H1 (cell line): ENCODE data around the gene RTF1. TPM values are rescaled to one million over a fixed set of nuclear protein-coding genes. Genes with fewer than 3 reads are reported as not detected.

ENCODE experiments used
- CTCF ChIA-PET: fragments of 300-600 bp; sonication (Branson Sonifier 250); formaldehyde crosslinking; loops from one replicate; lab custom pipeline; 2021; ENCODE audit not compliant: partially characterized antibody; lab: Charles Lee
- POLR2A ChIA-PET: fragments of 300-600 bp; sonication (Branson Sonifier 250); formaldehyde crosslinking; loops from one replicate; lab custom pipeline; 2021; ENCODE audit warnings: inconsistent platforms; ENCODE audit not compliant: partially characterized antibody; lab: Charles Lee
- DNase-seq, 2 experiments: peaks; one replicate each; pipeline versions ENCODE4 v3.0.0 to v3.0.0-alpha.2; 2010 to 2022; ENCODE audit warnings: low spot score in 2 of 2, low read depth in 1 of 2, mixed read lengths in 1 of 2
- FAIRE-seq: peaks from 2 replicates; lab custom pipeline; 2011; peaks lifted over from hg19 to GRCh38; lab: Jason Lieb, UNC
- H2AFZ ChIP-seq: 2 replicates; pipeline ENCODE4 v1.8.1; 2012; ENCODE audit warnings: low read length, inconsistent platforms
- H2AK5ac ChIP-seq: 2 replicates; pipeline ENCODE4 v1.6.1; 2013; ENCODE audit warnings: low read depth, low read length
- H2BK120ac ChIP-seq: replicated peaks from 2 replicates; pipeline ENCODE3; 2013; ENCODE audit warnings: low read depth, low read length, inconsistent platforms
- H2BK12ac ChIP-seq: 2 replicates; pipeline ENCODE4 v1.6.1; 2013; ENCODE audit warnings: low read depth, low read length
- H2BK15ac ChIP-seq: 2 replicates; pipeline ENCODE4 v1.6.1; 2013; ENCODE audit warnings: low read length
- H2BK20ac ChIP-seq: 2 replicates; pipeline ENCODE4 v1.6.1; 2013; ENCODE audit warnings: low read length
- H2BK5ac ChIP-seq: 2 replicates; pipeline ENCODE4 v1.6.1; 2013; ENCODE audit warnings: low read depth, low read length
- H3K14ac ChIP-seq: 2 replicates; pipeline ENCODE4 v1.6.1; 2013; ENCODE audit warnings: inconsistent platforms; ENCODE audit not compliant: insufficient read length
- H3K18ac ChIP-seq: 2 replicates; pipeline ENCODE4 v1.6.1; 2013; ENCODE audit warnings: low read length; ENCODE audit errors: extremely low read depth
- H3K23ac ChIP-seq: 2 replicates; pipeline ENCODE4 v1.6.1; 2013; ENCODE audit warnings: inconsistent platforms; ENCODE audit not compliant: insufficient read length
- H3K23me2 ChIP-seq: 2 replicates; pipeline ENCODE4 v1.6.1; 2013; ENCODE audit warnings: low read depth, low read length
- H3K27ac ChIP-seq: 2 replicates; pipeline ENCODE4 v1.6.1; 2011; ENCODE audit warnings: low read depth, low read length, inconsistent platforms
- H3K27me3 ChIP-seq, 4 experiments: replicated peaks in 1 of 4; 1 replicate in 1 of 4; 2 replicates in 3 of 4; pipeline versions ENCODE4 v1.6.1 to v1.8.1; 2011 to 2013; ENCODE audit warnings: low read length in 3 of 4, mild to moderate bottlenecking in 3 of 4, inconsistent platforms in 2 of 4, mixed read lengths in 2 of 4, moderate library complexity in 1 of 4; ENCODE audit not compliant: control insufficient read depth in 3 of 4, insufficient read depth in 3 of 4; ENCODE audit errors: extremely low read depth in 1 of 4
- H3K36me3 ChIP-seq, 4 experiments: 2 replicates each; pipeline versions ENCODE4 v1.6.1 to v1.8.1; 2011 to 2013; ENCODE audit warnings: mild to moderate bottlenecking in 4 of 4, low read length in 3 of 4, moderate library complexity in 2 of 4, control low read depth in 1 of 4, inconsistent platforms in 1 of 4; ENCODE audit not compliant: insufficient read depth in 4 of 4, control insufficient read depth in 2 of 4
- H3K4ac ChIP-seq: replicated peaks from 2 replicates; pipeline ENCODE3; 2013; ENCODE audit warnings: low read length, low read depth, mixed read lengths, inconsistent platforms; ENCODE audit not compliant: insufficient read length
- H3K4me1 ChIP-seq, 4 experiments: replicated peaks in 1 of 4; 1 replicate in 1 of 4; 2 replicates in 3 of 4; pipeline versions ENCODE4 v1.6.1 to v1.8.1; 2011 to 2013; ENCODE audit warnings: low read length in 3 of 4, inconsistent platforms in 2 of 4, mixed read lengths in 1 of 4; ENCODE audit not compliant: insufficient read depth in 4 of 4, control insufficient read depth in 3 of 4
- H3K4me2 ChIP-seq, 2 experiments: 2 replicates each; pipeline versions ENCODE4 v1.6.1 to v1.8.1; 2011 to 2013; ENCODE audit warnings: low read depth in 2 of 2, low read length in 2 of 2, control low read depth in 1 of 2, inconsistent platforms in 1 of 2, mild to moderate bottlenecking in 1 of 2; ENCODE audit not compliant: insufficient read depth in 1 of 2
- H3K4me3 ChIP-seq, 4 experiments: fragments of 200-600, 300-600 bp in 1 of 4; sonication (generic), shearing (Covaris generic), sonication (Bioruptor Twin) in 1 of 4; 2 replicates each; pipeline versions ENCODE4 v1.5.1 to v1.8.1; 2011 to 2016; ENCODE audit warnings: low read length in 4 of 4, low read depth in 3 of 4, control low read depth in 2 of 4, inconsistent platforms in 2 of 4, mild to moderate bottlenecking in 2 of 4, mixed read lengths in 1 of 4, moderate library complexity in 1 of 4; ENCODE audit not compliant: insufficient read depth in 2 of 4; ENCODE audit errors: extremely low read depth in 1 of 4
- H3K56ac ChIP-seq: replicated peaks from 2 replicates; pipeline ENCODE3; 2013; ENCODE audit warnings: low read depth, mild to moderate bottlenecking, mixed read lengths, low read length, inconsistent platforms; ENCODE audit not compliant: insufficient read length
- H3K79me1 ChIP-seq: 2 replicates; pipeline ENCODE4 v1.6.1; 2013; ENCODE audit warnings: low read depth, low read length, control low read depth
- H3K79me2 ChIP-seq, 2 experiments: 2 replicates each; pipeline versions ENCODE4 v1.6.1 to v1.8.1; 2012 to 2013; ENCODE audit warnings: low read length in 2 of 2, mild to moderate bottlenecking in 2 of 2, inconsistent platforms in 1 of 2; ENCODE audit not compliant: insufficient read depth in 2 of 2, control insufficient read depth in 1 of 2
- H3K9ac ChIP-seq, 4 experiments: replicated peaks in 1 of 4; 1 replicate in 1 of 4; 2 replicates in 3 of 4; pipeline versions ENCODE4 v1.6.1 to v1.8.1; 2011 to 2013; ENCODE audit warnings: low read depth in 3 of 4, low read length in 3 of 4, control low read depth in 2 of 4, mild to moderate bottlenecking in 2 of 4, moderate library complexity in 2 of 4, inconsistent platforms in 1 of 4; ENCODE audit errors: extremely low read depth in 1 of 4
- H3K9me3 ChIP-seq, 2 experiments: 2 replicates each; pipeline versions ENCODE4 v1.6.1 to v1.8.1; 2012 to 2013; ENCODE audit warnings: mild to moderate bottlenecking in 2 of 2, moderate library complexity in 2 of 2, control low read depth in 1 of 2, inconsistent platforms in 1 of 2, low read depth in 1 of 2, low read length in 1 of 2, mixed read lengths in 1 of 2; ENCODE audit not compliant: insufficient read depth in 2 of 2
- H4K20me1 ChIP-seq, 2 experiments: replicated peaks in 1 of 2; 2 replicates each; pipeline versions ENCODE3 to v1.8.1; 2011 to 2013; ENCODE audit warnings: inconsistent platforms in 2 of 2, low read length in 2 of 2, mild to moderate bottlenecking in 1 of 2; ENCODE audit not compliant: insufficient read depth in 2 of 2, control insufficient read depth in 1 of 2
- H4K5ac ChIP-seq: 2 replicates; pipeline ENCODE4 v1.6.1; 2013; ENCODE audit warnings: low read length, low read depth, mixed read lengths, inconsistent platforms; ENCODE audit not compliant: insufficient read length
- H4K8ac ChIP-seq: 2 replicates; pipeline ENCODE4 v1.8.0; 2013; ENCODE audit warnings: mild to moderate bottlenecking, moderate library complexity, low read length, inconsistent platforms; ENCODE audit not compliant: insufficient read depth; ENCODE audit errors: extremely low read depth
- H4K91ac ChIP-seq: replicated peaks from 2 replicates; pipeline ENCODE3; 2013; ENCODE audit warnings: low read length, mixed read lengths, inconsistent platforms; ENCODE audit not compliant: insufficient read length
- ASH2L ChIP-seq: fragments of 200-600, 300-600 bp; sonication (generic); IDR thresholded peaks from one replicate; pipeline ENCODE4 v1.7.1; 2017; ENCODE audit warnings: low read length
- MAFK ChIP-seq: IDR thresholded peaks from 2 replicates; pipeline ENCODE4 v1.6.1; 2012; ENCODE audit warnings: low read depth, mild to moderate bottlenecking, improper control_type of control experiment, low read length
- SAP30 ChIP-seq: fragments of 300-600 bp; sonication (generic); IDR thresholded peaks from 2 replicates; pipeline ENCODE4 v1.7.1; 2012; ENCODE audit warnings: low read length, moderate library complexity, mild to moderate bottlenecking, inconsistent platforms; ENCODE audit not compliant: insufficient read depth, insufficient replicate concordance
- TAF1 ChIP-seq: IDR thresholded peaks from 2 replicates; pipeline ENCODE4 v1.6.1; 2011; ENCODE audit warnings: mild to moderate bottlenecking, low read depth, low read length
- TCF12 ChIP-seq: IDR thresholded peaks from 2 replicates; pipeline ENCODE4 v1.6.1; 2011; ENCODE audit warnings: low read depth, mild to moderate bottlenecking, low read length
- WGBS, 2 experiments: shearing (Covaris generic) in 1 of 2; methylation state at CpG; one replicate each; pipeline versions ENCODE4 v1.1.6 to v1.1.7; 2013 to 2015; ENCODE audit warnings: low lambda C conversion rate in 2 of 2, mixed read lengths in 2 of 2, inconsistent platforms in 1 of 2, low coverage in 1 of 2, missing lambda C conversion rate in 1 of 2; ENCODE audit not compliant: insufficient replicate concordance in 2 of 2, insufficient coverage in 1 of 2, insufficient read length in 1 of 2; ENCODE audit errors: extremely low coverage in 1 of 2, missing lambda C conversion rate in 1 of 2; 5-methylcytosine and 5-hydroxymethylcytosine counted together
- polyA plus RNA-seq, 7 experiments: library from polyadenylated mRNA; depleted of rRNA in 3 of 7; stranded (reverse) in 5 of 7; unstranded in 2 of 7; fragments of >200 nt in 5 of 7; fragments of 200-250 nt in 2 of 7; gene quantifications; 1 replicate in 5 of 7; 2 replicates in 1 of 7; 4 replicates in 1 of 7; pipeline versions ENCODE4 v1.2.1 to v1.2.3, GENCODE V29; 2011 to 2013; ENCODE audit warnings: missing spikeins in 2 of 7, mixed read lengths in 2 of 7
- total RNA-seq: library from RNA; stranded (reverse); fragmentation: NEBNext Ultra II Directional; extraction: Animal tissue kit (Norgen Biotek cat#: 25700); gene quantifications from 2 replicates; pipeline ENCODE4 v1.2.1, GENCODE V29; 2021

The RTF1 gene
- total and polyA plus RNA-seq, 2 of the 8 experiments (the other 6 are each of a cell fraction or from before 2014, with no cell fraction given): 22.6 to 47.7 TPM

GRCh38 chr15:41487381-41487780, 70.5 kb downstream of the RTF1 start:
- H4K5ac ChIP-seq: no peak overlapping the region
- WGBS, 2 experiments: 90% methylated on average over 8 of the region's 9 CpGs; no CpG with 5 or more reads in 1 of the 2 experiments
- no peak overlapping the region for H2BK20ac ChIP-seq
- no peak for FAIRE-seq
- H3K4ac ChIP-seq: no peak overlapping the region
- POLR2A ChIA-PET: no interaction called here
- H2BK12ac ChIP-seq: no peak overlapping the region
- H4K8ac ChIP-seq: no peak overlapping the region
- H3K4me3 ChIP-seq: no peak overlapping the region
- peaks cover 0 to 4% (median 0%) of the 10 kb centered on the region in 4 experiments; a peak in 1 of 8 replicates for H3K36me3 ChIP-seq
- H2BK15ac ChIP-seq: no peak overlapping the region
- CTCF ChIA-PET: interaction anchor here (2.9 kb wide), 1 partner anchor 21 kb away, joined by 9 read pairs; no protein-coding TSS in a partner anchor
- no peak overlapping the region for H3K9ac ChIP-seq
- H3K4me1 ChIP-seq: no peaks in the 10 kb centered on the region; a peak in 1 of 7 replicates
- peaks cover 14 to 18% (median 16%) of the 10 kb centered on the region in 4 experiments for H3K27me3 ChIP-seq
- H3K79me2 ChIP-seq: no peaks in the 10 kb centered on the region
- no peak overlapping the region for H3K14ac ChIP-seq
- H4K91ac ChIP-seq: no peak overlapping the region
- H4K20me1 ChIP-seq: peaks cover 0 to 3% of the 10 kb centered on the region in 2 experiments
- H3K4me2 ChIP-seq: no peak overlapping the region
- no peaks in the 10 kb centered on the region for H3K9me3 ChIP-seq
- H3K79me1 ChIP-seq: no peaks in the 10 kb centered on the region
- H3K23me2 ChIP-seq: peaks cover 4% of the 10 kb centered on the region; the same call in 1 of the 2 replicates
- H3K23ac ChIP-seq: no peak overlapping the region
- no peak for DNase-seq
- H2AFZ ChIP-seq: no peak overlapping the region
- no peak overlapping the region for H3K27ac ChIP-seq
- peak overlapping the region; percentile 88; the same call in 1 of the 2 replicates for H2AK5ac ChIP-seq
- peak overlapping the region; percentile 96 for H3K56ac ChIP-seq
- H2BK5ac ChIP-seq: no peak overlapping the region
- no peak for TF ChIP-seq TAF1
- TF ChIP-seq ASH2L: no peak
- TF ChIP-seq MAFK: no peak
- TF ChIP-seq TCF12: no peak
- no peak for TF ChIP-seq SAP30
- H3K18ac ChIP-seq: no peak overlapping the region
- no peak overlapping the region for H2BK120ac ChIP-seq
